DND-41 (cell line): ENCODE data around the gene CD2AP.

Experiments used
- ATAC-seq: fragments of 200-7000 bp; cut with Tn5 transposase; 3 replicates; pipeline ENCODE4 v1.9.1; 2021; ENCODE audit warnings: low read depth; ENCODE audit not compliant: insufficient read depth
- DNase-seq: peaks from one replicate; pipeline ENCODE4 v3.0.0-alpha.2; 2020
- H2AFZ ChIP-seq: 2 replicates; pipeline ENCODE4 v1.6.0; 2012; ENCODE audit warnings: low read depth, low read length
- H3K27ac ChIP-seq: 2 replicates; pipeline ENCODE4 v1.5.1; 2012; ENCODE audit warnings: low read length, inconsistent platforms
- H3K27me3 ChIP-seq: fragments of 200-600 bp; sonication (generic); 2 replicates; pipeline ENCODE4 v1.6.0; 2012; ENCODE audit warnings: low read length, mild to moderate bottlenecking, inconsistent platforms; ENCODE audit not compliant: insufficient read depth, poor library complexity
- H3K36me3 ChIP-seq: 2 replicates; pipeline ENCODE4 v1.5.1; 2012; ENCODE audit warnings: low read length, inconsistent platforms; ENCODE audit not compliant: insufficient read depth
- H3K4me1 ChIP-seq: 2 replicates; pipeline ENCODE4 v1.5.1; 2012; ENCODE audit warnings: mild to moderate bottlenecking, low read length; ENCODE audit not compliant: insufficient read depth
- H3K4me2 ChIP-seq: 2 replicates; pipeline ENCODE4 v1.6.0; 2012; ENCODE audit warnings: mild to moderate bottlenecking, moderate library complexity, low read length, inconsistent platforms; ENCODE audit not compliant: insufficient read depth
- H3K4me3 ChIP-seq, 2 experiments: fragments of 200-600 bp in 1 of 2; shearing (Covaris generic) in 1 of 2; 2 replicates each; pipeline ENCODE4 v1.5.1; 2012 to 2016; ENCODE audit warnings: inconsistent platforms in 2 of 2, low read length in 2 of 2, mild to moderate bottlenecking in 2 of 2, low read depth in 1 of 2, moderate library complexity in 1 of 2
- H3K79me2 ChIP-seq: 2 replicates; pipeline ENCODE4 v1.6.0; 2012; ENCODE audit warnings: low read length, inconsistent platforms; ENCODE audit not compliant: insufficient read depth
- H3K9ac ChIP-seq: 2 replicates; pipeline ENCODE4 v1.6.0; 2012; ENCODE audit warnings: low read depth, mild to moderate bottlenecking, inconsistent platforms, low read length, moderate library complexity
- H3K9me3 ChIP-seq: 2 replicates; pipeline ENCODE4 v1.5.1; 2012; ENCODE audit warnings: low read length, moderate library complexity, mild to moderate bottlenecking, inconsistent platforms; ENCODE audit not compliant: insufficient read depth, severe bottlenecking
- H4K20me1 ChIP-seq: 2 replicates; pipeline ENCODE4 v1.6.0; 2012; ENCODE audit warnings: low read length; ENCODE audit not compliant: insufficient read depth
- CTCF ChIP-seq: IDR thresholded peaks from 2 replicates; pipeline ENCODE4 v1.5.1; 2012; ENCODE audit warnings: borderline replicate concordance, low read length, moderate library complexity, mild to moderate bottlenecking; ENCODE audit not compliant: poor library complexity, severe bottlenecking; ENCODE audit errors: extremely low read depth
- EZH2 ChIP-seq: IDR thresholded peaks from 3 replicates; pipeline ENCODE4 v1.6.1; 2012; ENCODE audit warnings: borderline replicate concordance, low read depth, mild to moderate bottlenecking, moderate library complexity, low read length, inconsistent platforms; ENCODE audit not compliant: severe bottlenecking

Gene CD2AP

GRCh38 chr6:47485083-47485482, 7.5 kb downstream of the CD2AP start:
- no peak overlapping the region for H3K4me2 ChIP-seq
- peaks cover 94% of the 10 kb centered on the region for H3K79me2 ChIP-seq
- peaks cover 46% of the 10 kb centered on the region for H4K20me1 ChIP-seq
- TF ChIP-seq CTCF (no peak), EZH2 (no peak)
- ATAC-seq, result no peak
- no peak overlapping the region for H3K27ac ChIP-seq
- H3K9ac ChIP-seq, result no peak overlapping the region
- no peak overlapping the region for H2AFZ ChIP-seq
- H3K27me3 ChIP-seq, result no peaks in the 10 kb centered on the region
- no peak for DNase-seq
- peaks cover 28% of the 10 kb centered on the region for H3K4me1 ChIP-seq
- no peaks in the 10 kb centered on the region for H3K36me3 ChIP-seq
- no peaks in the 10 kb centered on the region for H3K9me3 ChIP-seq
- no peak overlapping the region for H3K4me3 ChIP-seq

GRCh38 chr6:47485491-47486135, 8.0 kb downstream of the CD2AP start:
- H3K4me1 ChIP-seq, result peaks cover 22% of the 10 kb centered on the region
- H3K79me2 ChIP-seq, result peaks cover 94% of the 10 kb centered on the region
- H2AFZ ChIP-seq, result no peak overlapping the region
- DNase-seq (no peak), ATAC-seq (no peak)
- H3K36me3 ChIP-seq, result no peaks in the 10 kb centered on the region
- no peaks in the 10 kb centered on the region for H3K27me3 ChIP-seq
- H3K27ac ChIP-seq, result no peak overlapping the region
- no peak overlapping the region for H3K4me2 ChIP-seq
- no peak for TF ChIP-seq CTCF
- TF ChIP-seq EZH2, result no peak
- no peak overlapping the region for H3K9ac ChIP-seq
- peaks cover 48% of the 10 kb centered on the region for H4K20me1 ChIP-seq
- no peaks in the 10 kb centered on the region for H3K9me3 ChIP-seq
- H3K4me3 ChIP-seq, result no peak overlapping the region

- Histone ChIP-seq H3K27ac (no peak overlapping the region), H4K20me1 (peaks cover 38% of the 10 kb centered on the region; the same call in 1 of the 2 replicates), H3K4me1 (no peaks in the 10 kb centered on the region), H3K4me3 (no peak overlapping the region), H3K9me3 (no peaks in the 10 kb centered on the region), H2AFZ (no peak overlapping the region), H3K27me3 (no peaks in the 10 kb centered on the region), H3K4me2 (no peak overlapping the region), H3K36me3 (no peaks in the 10 kb centered on the region), H3K79me2 (peaks cover 95% of the 10 kb centered on the region), H3K9ac (no peak overlapping the region)
- no peak for DNase-seq
- no peak for ATAC-seq
- TF ChIP-seq EZH2 (no peak), CTCF (no peak)
These were observed 12.4 kb downstream of the CD2AP start for GRCh38 chr6:47489995-47490394.
